Stimulated activated CD8-positive, alpha-beta memory T cell treated with anti-CD3 and anti-CD28 coated beads, Interleukin-12 subunit alpha, Interleukin-12 subunit beta, amount 100 ng/mL, for 4 hours (primary cell): ENCODE results near the gene CCNY.

ENCODE experiments used
- DNase-seq: peaks from one replicate; pipeline ENCODE4 v3.0.0-alpha.2; 2020; ENCODE audit warnings: low read depth

CCNY gene

DNA sequence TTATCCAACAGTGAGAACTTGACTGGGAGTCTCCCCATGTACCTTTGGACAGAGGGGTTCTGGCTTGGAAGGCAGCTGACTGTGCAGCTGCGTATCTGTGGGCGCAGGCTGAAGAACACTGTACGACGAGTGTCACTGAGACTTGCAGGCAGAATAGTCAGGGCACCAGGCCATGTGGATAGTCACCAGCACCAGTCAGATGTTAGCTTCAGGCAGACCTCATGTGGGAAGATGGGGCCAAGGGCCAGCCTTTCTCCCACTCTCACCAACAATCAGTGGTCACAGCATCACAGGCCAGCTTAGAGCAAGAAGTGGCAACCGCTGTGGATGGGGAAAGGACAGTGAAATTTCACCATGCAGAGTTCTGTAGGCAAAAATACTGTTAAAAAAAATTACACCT is 225.4 kb downstream of the CCNY start:
- no peak for DNase-seq

GRCh38 chr10:35562427-35562826 is 226.1 kb downstream of the CCNY start:
- DNase-seq: no peak

DNA sequence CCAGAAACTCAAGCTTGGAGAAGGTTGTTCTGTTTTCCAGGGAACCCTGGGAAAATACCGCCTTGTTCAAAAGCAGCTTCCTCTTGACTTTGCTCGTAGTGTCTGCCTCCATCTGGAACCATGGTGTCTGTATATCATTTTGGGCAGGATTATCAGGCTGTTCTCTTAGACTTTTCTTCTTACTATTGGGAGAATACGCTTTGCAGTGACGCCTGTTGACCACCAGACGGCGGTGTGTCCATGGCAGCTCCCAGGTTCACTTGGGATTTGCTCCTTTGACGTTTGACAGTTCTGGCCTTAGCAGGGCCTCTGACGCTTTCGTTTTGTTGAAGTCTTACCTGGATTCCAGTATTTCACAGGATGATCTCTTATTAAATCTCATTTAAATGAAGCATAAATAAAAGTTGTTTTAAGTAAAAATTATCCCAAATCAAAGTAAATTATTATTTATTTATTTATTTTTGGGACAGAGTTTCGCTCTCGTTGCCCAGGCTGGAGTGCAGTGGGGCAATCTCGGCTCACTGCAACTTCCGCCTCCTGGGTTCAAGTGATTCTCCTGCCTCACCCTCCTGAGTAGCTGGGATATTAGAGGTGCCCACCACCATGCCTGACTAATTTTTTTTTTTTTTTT is 227.1 kb downstream of the CCNY start:
- no peak for DNase-seq

DNA sequence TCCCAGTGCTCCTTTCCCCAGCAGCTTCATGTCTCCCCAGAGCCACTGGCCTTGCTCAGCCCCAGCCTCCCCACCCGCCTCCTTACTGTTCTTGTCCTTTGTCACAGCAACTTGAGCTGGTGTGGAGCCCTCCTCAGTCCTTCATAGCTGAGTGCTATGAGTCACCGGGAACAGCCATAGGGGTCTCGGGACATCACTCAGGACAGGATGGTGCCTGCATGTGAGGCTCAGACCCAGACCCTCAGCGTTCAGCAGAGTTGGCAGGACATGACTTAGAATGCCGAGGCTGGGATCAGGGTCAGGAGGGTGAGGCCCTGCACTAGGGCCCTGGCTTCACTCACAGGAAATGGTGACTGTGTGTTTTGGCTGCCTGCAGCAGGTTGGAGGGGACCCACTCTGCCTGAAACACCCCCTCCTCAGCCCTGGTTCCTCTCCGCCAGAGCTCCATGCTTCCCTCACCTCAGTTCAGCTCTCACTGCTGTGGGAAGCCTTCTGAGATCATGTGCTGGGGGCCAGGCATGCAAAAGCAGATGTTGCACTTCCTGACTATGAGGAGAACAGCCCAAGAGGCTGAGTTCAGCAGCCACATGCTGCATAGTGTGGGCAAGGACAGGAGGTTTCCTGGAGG is 228.1 kb downstream of the CCNY start:
- DNase-seq: no peak

DNA sequence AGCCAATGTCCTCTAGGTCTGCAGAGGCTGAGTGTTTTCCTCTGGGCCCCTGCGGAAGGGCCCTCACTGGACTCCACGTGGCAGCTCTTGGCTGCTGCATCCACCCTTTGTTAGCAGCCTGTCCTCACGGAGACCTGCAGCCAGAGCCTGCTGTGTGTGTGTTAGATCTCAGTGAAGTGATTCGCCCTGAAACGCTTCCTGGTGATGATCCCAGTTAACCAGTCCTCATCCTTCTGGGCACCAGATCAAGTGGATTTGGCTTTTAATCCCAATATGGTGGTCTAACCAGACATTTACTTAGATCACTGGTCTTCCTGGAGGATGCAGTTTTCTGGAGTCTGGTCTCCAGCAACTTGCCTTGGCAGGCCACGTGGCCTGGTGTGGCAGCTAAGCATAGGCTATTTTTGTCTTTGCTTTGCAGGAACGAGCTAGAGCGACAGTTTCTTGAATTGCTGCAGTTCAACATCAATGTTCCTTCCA is 229.3 kb downstream of the CCNY start:
- no peak for DNase-seq

GRCh38 chr10:35567951-35568350 is 231.6 kb downstream of the CCNY start:
- DNase-seq: no peak

- DNase-seq: no peak
Measured at GRCh38 chr10:35568483-35569015, 232.2 kb downstream of the CCNY start.

- DNase-seq: no peak
Measured at GRCh38 chr10:35569111-35569707, 232.9 kb downstream of the CCNY start.

- no peak for DNase-seq
Measured at GRCh38 chr10:35569836-35570235, 233.5 kb downstream of the CCNY start.

DNA sequence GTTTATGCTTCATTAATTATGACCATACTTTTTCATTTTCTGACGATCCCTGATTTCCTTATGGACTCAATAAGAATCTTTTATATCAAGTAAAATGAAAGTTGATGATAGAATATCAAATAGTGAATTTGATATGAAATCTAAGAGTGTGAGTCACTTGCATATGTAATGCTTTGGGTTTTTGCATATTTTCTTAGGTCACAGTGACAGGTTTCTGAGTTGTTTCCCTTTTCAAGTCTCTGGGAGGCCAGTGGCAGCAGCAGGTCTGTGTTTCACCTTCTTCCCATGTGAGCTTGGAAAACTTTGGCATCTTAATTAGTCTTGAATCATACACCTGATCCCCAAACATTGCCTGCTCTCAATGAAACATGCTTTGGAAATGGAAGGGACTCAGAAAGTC is 234.1 kb downstream of the CCNY start:
- no peak for DNase-seq

- DNase-seq: no peak
Measured at GRCh38 chr10:35572583-35572982, 236.3 kb downstream of the CCNY start.

GRCh38 chr10:35573796-35574195 is 237.5 kb downstream of the CCNY start:
- no peak for DNase-seq

GRCh38 chr10:35574924-35575352 is 238.6 kb downstream of the CCNY start:
- no peak for DNase-seq

DNA sequence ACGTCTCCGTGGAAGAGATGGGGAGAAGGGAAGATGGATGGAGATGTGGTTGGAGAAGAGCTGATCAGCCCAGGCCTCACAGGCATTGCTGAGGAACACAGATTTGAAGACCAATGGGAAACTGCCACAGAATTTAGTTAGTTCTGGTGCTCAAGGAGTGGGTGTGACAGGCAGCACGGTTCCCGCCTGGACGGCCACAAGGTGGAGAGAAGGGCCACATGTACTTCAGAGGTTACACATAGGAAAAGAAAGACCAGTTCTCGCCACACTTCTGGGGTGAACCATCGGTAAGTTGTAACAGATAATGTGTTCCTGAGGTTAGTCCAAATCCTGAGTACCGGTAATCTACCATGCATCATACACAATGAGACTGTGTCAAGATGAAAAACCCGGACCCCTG is 239.3 kb downstream of the CCNY start:
- no peak for DNase-seq

- DNase-seq: no peak
Measured at GRCh38 chr10:35576730-35577129, 240.4 kb downstream of the CCNY start.

- no peak for DNase-seq
Measured at GRCh38 chr10:35577926-35578617, 241.8 kb downstream of the CCNY start.

- DNase-seq: no peak
Measured at GRCh38 chr10:35578618-35578956, 242.3 kb downstream of the CCNY start.

GRCh38 chr10:35579116-35579515 is 242.8 kb downstream of the CCNY start:
- DNase-seq: no peak

- no peak for DNase-seq
Measured at GRCh38 chr10:35579726-35580422, 243.6 kb downstream of the CCNY start.

DNA sequence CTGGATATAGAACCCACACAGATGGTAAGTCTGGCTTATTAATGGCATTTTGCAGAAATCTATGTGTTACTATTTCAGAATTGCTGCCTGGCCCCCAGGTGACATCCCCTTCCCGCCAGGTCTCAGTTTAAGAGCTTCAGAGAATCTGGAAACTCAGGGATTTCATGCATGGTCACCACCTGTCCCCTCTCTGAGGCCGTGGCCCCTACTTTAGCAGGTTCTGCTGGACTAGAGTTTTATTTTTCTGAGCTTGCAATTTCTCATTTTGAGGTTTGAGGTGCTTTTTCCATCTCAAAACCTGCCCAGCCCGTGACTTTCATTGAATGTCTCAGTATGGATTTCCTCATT is 244.1 kb downstream of the CCNY start:
- DNase-seq: no peak

DNA sequence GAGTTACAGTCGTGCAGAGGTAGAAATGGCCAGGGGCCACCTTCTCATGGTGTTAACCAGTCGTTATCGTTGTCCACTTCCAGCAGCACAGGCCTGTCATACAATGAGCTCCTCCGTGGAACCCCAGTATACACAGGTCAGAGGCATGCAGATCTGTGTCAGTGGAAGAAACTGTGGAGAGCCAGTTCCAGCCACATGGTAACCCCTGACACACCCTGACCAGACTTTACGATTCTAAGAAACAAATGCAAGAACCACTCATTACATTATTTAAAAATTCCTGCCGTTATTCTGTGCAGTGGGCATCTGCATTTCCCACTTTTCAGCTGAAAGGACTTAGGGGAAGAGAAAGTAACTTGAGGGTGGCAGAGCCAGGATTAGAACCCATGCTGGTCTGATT is 245.3 kb downstream of the CCNY start:
- no peak for DNase-seq

DNA sequence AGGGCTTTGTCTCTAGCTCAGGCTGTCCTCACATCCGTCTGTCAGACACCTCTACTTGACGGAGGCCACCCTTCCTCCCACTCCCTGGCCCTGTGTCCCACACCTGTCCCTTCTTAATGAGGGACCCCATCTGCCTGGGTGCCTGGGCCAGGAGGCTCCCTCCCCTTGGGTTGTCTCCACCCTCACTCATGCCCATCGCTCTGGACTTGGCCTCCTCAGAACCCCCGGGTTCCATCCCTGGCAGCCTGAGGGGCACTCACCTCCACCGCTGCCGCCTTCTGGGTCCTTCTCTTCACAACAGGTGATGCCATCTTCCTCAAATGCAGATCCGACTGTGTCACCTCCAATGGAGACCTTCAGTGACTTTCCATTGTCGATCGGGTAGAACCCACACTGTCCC is 248.6 kb downstream of the CCNY start:
- no peak for DNase-seq
